Right lobe of liver (tissue), 6 donors: Measurements from ENCODE around the gene VPS54. TPM values are rescaled to one million over a fixed set of nuclear protein-coding genes. Genes with fewer than 3 reads are reported as not detected.
A peak's percentile ranks its signal among the peaks of the same experiment; 100 is the strongest.

Source experiments
- ATAC-seq, 4 donors: fragments of 200-7000 bp; cut with Tn5 transposase; one replicate each; pipeline ENCODE4 v1.9.1; 2020; ENCODE audit warnings: mild to moderate bottlenecking in 4 of 4, moderate library complexity in 4 of 4
- DNase-seq, 3 donors: peaks; one replicate each; pipeline ENCODE4 v3.0.0-alpha.2; 2020
- H3K27ac ChIP-seq, 3 donors: fragments of 200-600 bp; one replicate each; pipeline ENCODE4 v1.8.0; 2022
- H3K27me3 ChIP-seq, 2 donors: fragments of 200-600 bp; one replicate each; pipeline ENCODE4 v1.8.0; 2022
- H3K36me3 ChIP-seq, 4 donors: fragments of 200-600 bp; sonication (generic) in 1 of 4; one replicate each; pipeline versions ENCODE4 v1.5.1 to v1.8.0; 2017 to 2022; ENCODE audit warnings: control low read depth in 1 of 4
- H3K4me1 ChIP-seq, 4 donors: fragments of 200-600 bp; sonication (generic) in 1 of 4; one replicate each; pipeline versions ENCODE4 v1.5.1 to v1.8.0; 2017 to 2022; ENCODE audit warnings: control low read depth in 1 of 4
- H3K4me3 ChIP-seq, 3 donors: fragments of 200-600 bp; one replicate each; pipeline ENCODE4 v1.8.0; 2022
- H3K9me3 ChIP-seq, 4 donors: fragments of 200-600 bp; sonication (generic) in 1 of 4; one replicate each; pipeline versions ENCODE4 v1.5.1 to v1.8.0; 2017 to 2022; ENCODE audit warnings: control low read depth in 1 of 4
- POLR2A ChIP-seq: fragments of 450-650 bp; IDR thresholded peaks from one replicate; pipeline ENCODE4 v1.6.1; 2017; ENCODE audit warnings: antibody characterized with exemption, mild to moderate bottlenecking
- WGBS: methylation state at CpG from one replicate; pipeline ENCODE4 v1.1.6; 2018; ENCODE audit warnings: low coverage, low lambda C conversion rate; ENCODE audit not compliant: insufficient coverage; ENCODE audit errors: missing lambda C conversion rate; 5-methylcytosine and 5-hydroxymethylcytosine counted together
- intact Hi-C, 2 donors: fragments of 100-400 bp; cut with DNase I; formaldehyde crosslinking; loops; one replicate each; pipeline versions ENCODE4 v1.11.2 to v1.14.1; 2022
- total RNA-seq, 6 experiments: library from RNA; depleted of rRNA in 2 of 6; stranded (reverse); fragments of >200 nt in 2 of 6; fragmentation: NEBNext Ultra II Directional in 3 of 6; extraction: Animal tissue kit (Norgen Biotek cat#: 25700) in 3 of 6; gene quantifications; one replicate each; pipeline versions ENCODE4 v1.1.0 to v1.2.4, GENCODE V29; 2016 to 2023
- TF ChIP-seq, protein P1 (sequence below), 4 donors: fragments of 200-600 bp in 3 of 4; fragments of 450-650 bp in 1 of 4; IDR thresholded peaks; one replicate each; pipeline versions ENCODE4 v1.5.1 to v1.8.0; 2016 to 2022; ENCODE audit warnings: antibody characterized with exemption in 4 of 4, mild to moderate bottlenecking in 2 of 4
- donor health status: DM: no; HTN: yes; CAD: no.
- donor health status: DM: no; HTN: no; CAD: no.
- donor health status: DM: no; HTN: no; CAD: no.
- donor health status: DM: no; HTN: yes; CAD: no.
- donor health status: DM: no; HTN: yes; CAD: no.

VPS54 gene
- total RNA-seq, 6 experiments from 2014 or later, result 11.6 to 12.5 (median 12.2) TPM

DNA sequence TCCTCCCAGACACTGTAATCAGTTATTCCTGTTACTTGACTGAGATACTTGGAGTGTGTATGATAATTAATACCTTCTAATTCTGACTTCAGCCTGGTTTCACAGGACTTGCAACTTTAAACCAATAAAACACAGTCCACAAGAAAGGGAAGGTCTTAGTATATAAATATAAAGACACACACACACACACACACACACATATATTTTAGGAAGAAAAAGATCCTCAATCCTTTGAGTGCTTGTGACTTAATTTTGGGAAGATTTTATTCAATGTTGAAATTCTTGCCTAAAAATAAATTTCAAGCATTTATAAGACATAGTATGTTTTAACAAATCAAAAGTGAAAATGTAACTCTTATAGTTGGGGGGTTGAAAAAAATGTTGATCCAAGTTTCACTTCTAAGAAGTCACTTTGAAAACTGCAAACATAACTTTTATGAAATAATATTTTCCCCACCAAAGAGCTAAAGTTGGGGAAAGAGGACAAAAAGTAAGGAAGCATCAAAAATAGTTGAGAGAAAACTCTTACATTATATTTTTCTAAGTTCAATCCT is 824 bp upstream of the VPS54 start:
- ATAC-seq, result no peak
- intact Hi-C loops, result no loop called here
- TF ChIP-seq POLR2A, result no peak
- TF ChIP-seq, protein P1, sequence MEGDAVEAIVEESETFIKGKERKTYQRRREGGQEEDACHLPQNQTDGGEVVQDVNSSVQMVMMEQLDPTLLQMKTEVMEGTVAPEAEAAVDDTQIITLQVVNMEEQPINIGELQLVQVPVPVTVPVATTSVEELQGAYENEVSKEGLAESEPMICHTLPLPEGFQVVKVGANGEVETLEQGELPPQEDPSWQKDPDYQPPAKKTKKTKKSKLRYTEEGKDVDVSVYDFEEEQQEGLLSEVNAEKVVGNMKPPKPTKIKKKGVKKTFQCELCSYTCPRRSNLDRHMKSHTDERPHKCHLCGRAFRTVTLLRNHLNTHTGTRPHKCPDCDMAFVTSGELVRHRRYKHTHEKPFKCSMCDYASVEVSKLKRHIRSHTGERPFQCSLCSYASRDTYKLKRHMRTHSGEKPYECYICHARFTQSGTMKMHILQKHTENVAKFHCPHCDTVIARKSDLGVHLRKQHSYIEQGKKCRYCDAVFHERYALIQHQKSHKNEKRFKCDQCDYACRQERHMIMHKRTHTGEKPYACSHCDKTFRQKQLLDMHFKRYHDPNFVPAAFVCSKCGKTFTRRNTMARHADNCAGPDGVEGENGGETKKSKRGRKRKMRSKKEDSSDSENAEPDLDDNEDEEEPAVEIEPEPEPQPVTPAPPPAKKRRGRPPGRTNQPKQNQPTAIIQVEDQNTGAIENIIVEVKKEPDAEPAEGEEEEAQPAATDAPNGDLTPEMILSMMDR (IDR thresholded peaks at IDR 0.05), result no peak
- Histone ChIP-seq H3K4me1 (peaks cover 0 to 29% (median 14%) of the 10 kb centered on the region in 4 donors), H3K9me3 (no peaks in the 10 kb centered on the region), H3K27ac (peak overlapping the region; percentile 87 to 94 (median 93)), H3K4me3 (peak overlapping the region in 2 of 3 donors; percentile 58 to 68), H3K27me3 (no peaks in the 10 kb centered on the region), H3K36me3 (no peaks in the 10 kb centered on the region)
- DNase-seq, result no peak

DNA sequence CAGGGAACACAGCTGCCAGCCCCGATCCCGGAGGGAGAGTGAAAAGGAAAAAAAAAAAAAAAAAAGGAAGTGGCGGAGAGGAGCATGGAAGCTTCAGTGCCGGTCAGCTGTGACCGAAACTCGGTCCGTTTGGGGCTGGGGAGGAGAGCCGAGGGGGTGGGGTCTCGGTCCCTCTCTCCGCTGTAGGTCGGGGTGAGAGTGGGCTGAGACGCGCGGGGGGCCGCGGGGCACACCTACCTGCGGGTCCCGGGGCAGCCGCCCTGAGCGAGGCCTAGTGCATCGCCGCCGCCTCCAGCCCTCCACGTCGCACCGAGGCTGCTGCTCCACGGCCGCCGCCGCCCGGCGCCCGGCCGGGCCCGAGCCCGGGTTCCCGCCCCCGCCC is 536 bp downstream of the VPS54 start:
- peak overlapping the region; percentile 87 to 94 (median 93) for H3K27ac ChIP-seq
- H3K36me3 ChIP-seq, result no peaks in the 10 kb centered on the region
- no peaks in the 10 kb centered on the region for H3K27me3 ChIP-seq
- H3K4me3 ChIP-seq, result peak overlapping the region; percentile 58 to 68 (median 59)
- ATAC-seq, result peak in 2 of 4 donors; percentile 51 to 70
- peaks cover 0 to 24% (median 10%) of the 10 kb centered on the region in 4 donors for H3K4me1 ChIP-seq
- H3K9me3 ChIP-seq, result no peaks in the 10 kb centered on the region
- peak in 1 of 3 donors; percentile 74 for DNase-seq
- TF ChIP-seq, protein P1 (IDR thresholded peaks at IDR 0.05), result no peak
- no peak for TF ChIP-seq POLR2A
- 0% methylated on average over 2 of the region's 38 CpGs for WGBS
- intact Hi-C loops, result no loop called here

DNA sequence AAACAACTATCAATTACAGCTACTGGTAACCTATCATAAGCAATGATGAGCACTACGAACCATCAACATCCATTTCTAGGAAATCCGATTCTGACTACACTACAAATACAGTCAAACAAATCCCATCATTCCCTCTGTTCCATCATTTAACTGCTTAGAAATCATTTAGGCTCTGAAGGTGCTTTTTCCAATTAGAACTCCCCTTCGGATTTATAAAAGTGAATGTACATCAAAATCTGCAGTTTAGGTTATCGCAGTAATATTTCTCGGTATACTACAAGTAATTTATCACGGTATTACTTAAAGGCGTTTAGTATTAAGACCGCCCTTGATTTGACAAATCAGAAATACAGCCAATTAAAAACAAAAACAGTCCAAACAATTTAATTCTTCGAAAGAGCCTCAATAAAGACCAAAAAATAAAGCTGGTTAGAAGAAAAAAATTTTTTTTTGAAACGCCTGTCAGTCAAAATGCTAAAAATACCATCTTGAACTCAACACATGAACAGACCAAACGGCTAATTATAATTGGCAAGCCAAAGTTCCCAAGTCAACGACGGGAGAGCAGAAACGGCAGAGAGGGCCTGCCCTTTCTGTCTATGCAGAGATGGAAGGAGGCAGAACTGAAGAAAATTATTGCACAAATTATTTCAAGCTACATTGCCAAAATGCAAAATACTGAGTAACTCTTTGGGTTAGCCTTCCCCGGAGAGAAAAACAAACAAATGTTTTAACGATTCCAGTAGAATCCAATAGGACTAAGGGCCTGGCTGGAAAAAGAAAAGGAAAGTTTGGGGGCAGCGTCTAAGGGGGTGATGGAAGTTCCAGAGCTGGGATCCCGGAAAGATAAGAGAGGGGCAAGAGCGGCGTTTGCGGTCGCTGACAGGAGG is 1.2 kb downstream of the VPS54 start:
- ATAC-seq, result peak; percentile 36 to 39 (median 38)
- Histone ChIP-seq H3K4me1 (peaks cover 0 to 20% (median 7%) of the 10 kb centered on the region in 4 donors), H3K4me3 (peak overlapping the region; percentile 58 to 68 (median 59)), H3K27ac (peak overlapping the region; percentile 87 to 94 (median 93)), H3K36me3 (no peaks in the 10 kb centered on the region), H3K27me3 (no peaks in the 10 kb centered on the region), H3K9me3 (no peaks in the 10 kb centered on the region)
- WGBS, result 6% methylated on average over 21 of the region's 22 CpGs
- intact Hi-C loops, result no loop called here
- TF ChIP-seq, protein P1 (IDR thresholded peaks at IDR 0.05), result no peak
- peak; percentile 11 for TF ChIP-seq POLR2A
- DNase-seq, result no peak

DNA sequence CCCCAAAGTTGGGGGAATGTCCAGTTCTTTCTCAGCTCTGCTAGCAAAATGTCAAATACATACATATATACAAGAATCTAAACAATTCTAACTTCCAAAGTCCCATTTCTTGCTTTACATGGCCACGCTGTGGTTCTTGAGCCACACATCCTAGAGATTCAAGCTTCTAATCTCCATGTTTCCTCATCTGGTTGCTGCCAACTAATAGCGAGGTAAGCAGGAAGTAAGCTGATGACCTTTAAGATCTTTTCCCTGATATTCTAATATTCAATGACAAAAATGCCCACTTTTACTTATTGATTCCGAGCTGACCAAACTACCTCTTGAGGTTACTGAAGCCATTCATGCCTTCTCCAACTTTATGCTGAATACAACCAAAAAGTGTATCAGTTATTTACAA is 3.3 kb downstream of the VPS54 start:
- intact Hi-C loops, result no loop called here
- H3K4me3 ChIP-seq, result no peak overlapping the region
- no peak for DNase-seq
- no peak overlapping the region for H3K27ac ChIP-seq
- TF ChIP-seq, protein P1 (IDR thresholded peaks at IDR 0.05), result no peak
- TF ChIP-seq POLR2A, result no peak
- 74% methylated on average over 3 of the region's 3 CpGs for WGBS
- no peak for ATAC-seq
- H3K36me3 ChIP-seq, result no peaks in the 10 kb centered on the region
- no peaks in the 10 kb centered on the region for H3K27me3 ChIP-seq
- H3K4me1 ChIP-seq, result peaks cover 0 to 15% (median 5%) of the 10 kb centered on the region in 4 donors
- no peaks in the 10 kb centered on the region for H3K9me3 ChIP-seq
